ENCODE data around the gene DEFB123. TPM values are rescaled to one million over a fixed set of nuclear protein-coding genes. Genes with fewer than 3 reads are reported as not detected.

DEFB123 gene
- total RNA-seq, 1 experiment from 2014 or later: not detected

- TF ChIP-seq IRF1 (CRISPR knock-in tag; IDR thresholded peaks at IDR 0.05): no peak
- TF ChIP-seq ZBTB43 (CRISPR knock-in tag; IDR thresholded peaks at IDR 0.05): no peak
- no peak for TF ChIP-seq ZNF396 (CRISPR knock-in tag; IDR thresholded peaks at IDR 0.05; ENCODE audit: borderline replicate concordance)
These were observed 30.4 kb upstream of the DEFB123 start (continued) for GRCh38 chr20:31410011-31410410.

GRCh38 chr20:31414381-31414780, 26.1 kb upstream of the DEFB123 start:
- Mint-ChIP-seq H3K9me3 (peaks cover 87% of the 10 kb centered on the region), H3K4me1 (no peaks in the 10 kb centered on the region), H3K4me3 (no peak overlapping the region), H3K36me3 (peaks cover 57% of the 10 kb centered on the region), H3K27ac (no peak overlapping the region), H3K27me3 (ENCODE audit: low read depth) (peaks cover 16% of the 10 kb centered on the region)
- TF ChIP-seq USF2 (CRISPR knock-in tag; IDR thresholded peaks at IDR 0.05): no peak
- no peak for TF ChIP-seq JAZF1 (CRISPR knock-in tag; IDR thresholded peaks at IDR 0.05)
- TF ChIP-seq GTF2I (CRISPR knock-in tag; conservative IDR thresholded peaks at IDR 0.05): no peak
- TF ChIP-seq ETV6 (CRISPR knock-in tag; IDR thresholded peaks at IDR 0.05): no peak
- no peak for TF ChIP-seq CTCF (IDR thresholded peaks at IDR 0.05)
- no peak for TF ChIP-seq NFATC4 (CRISPR knock-in tag; IDR thresholded peaks at IDR 0.05)
- no peak for TF ChIP-seq ATF2 (CRISPR knock-in tag; IDR thresholded peaks at IDR 0.05; ENCODE audit: borderline replicate concordance, low read depth)
- TF ChIP-seq RELA (CRISPR knock-in tag; IDR thresholded peaks at IDR 0.05; ENCODE audit: borderline replicate concordance): no peak
- no peak for TF ChIP-seq SP1 (CRISPR knock-in tag; conservative IDR thresholded peaks at IDR 0.05)
- no peak for ATAC-seq
- CTCF ChIA-PET: no interaction called here
- POLR2A ChIA-PET: no interaction called here
- no peak for DNase-seq (ENCODE audit: low spot score)

- CTCF ChIA-PET: no interaction called here
- Mint-ChIP-seq H3K27ac (no peak overlapping the region), H3K27me3 (ENCODE audit: low read depth) (peaks cover 16% of the 10 kb centered on the region), H3K4me1 (no peaks in the 10 kb centered on the region), H3K36me3 (peaks cover 61% of the 10 kb centered on the region), H3K4me3 (no peak overlapping the region), H3K9me3 (peaks cover 87% of the 10 kb centered on the region)
- no peak for TF ChIP-seq ERG (CRISPR knock-in tag; IDR thresholded peaks at IDR 0.05)
- TF ChIP-seq IRF1 (CRISPR knock-in tag; IDR thresholded peaks at IDR 0.05): no peak
- TF ChIP-seq ETV6 (CRISPR knock-in tag; IDR thresholded peaks at IDR 0.05): no peak
- ATAC-seq (no peak), DNase-seq (ENCODE audit: low spot score) (no peak)
- POLR2A ChIA-PET: no interaction called here
These were observed 24.8 kb upstream of the DEFB123 start for GRCh38 chr20:31415653-31416052.
